Measurements from ENCODE around the gene SLC45A1.

Gene SLC45A1

DNA sequence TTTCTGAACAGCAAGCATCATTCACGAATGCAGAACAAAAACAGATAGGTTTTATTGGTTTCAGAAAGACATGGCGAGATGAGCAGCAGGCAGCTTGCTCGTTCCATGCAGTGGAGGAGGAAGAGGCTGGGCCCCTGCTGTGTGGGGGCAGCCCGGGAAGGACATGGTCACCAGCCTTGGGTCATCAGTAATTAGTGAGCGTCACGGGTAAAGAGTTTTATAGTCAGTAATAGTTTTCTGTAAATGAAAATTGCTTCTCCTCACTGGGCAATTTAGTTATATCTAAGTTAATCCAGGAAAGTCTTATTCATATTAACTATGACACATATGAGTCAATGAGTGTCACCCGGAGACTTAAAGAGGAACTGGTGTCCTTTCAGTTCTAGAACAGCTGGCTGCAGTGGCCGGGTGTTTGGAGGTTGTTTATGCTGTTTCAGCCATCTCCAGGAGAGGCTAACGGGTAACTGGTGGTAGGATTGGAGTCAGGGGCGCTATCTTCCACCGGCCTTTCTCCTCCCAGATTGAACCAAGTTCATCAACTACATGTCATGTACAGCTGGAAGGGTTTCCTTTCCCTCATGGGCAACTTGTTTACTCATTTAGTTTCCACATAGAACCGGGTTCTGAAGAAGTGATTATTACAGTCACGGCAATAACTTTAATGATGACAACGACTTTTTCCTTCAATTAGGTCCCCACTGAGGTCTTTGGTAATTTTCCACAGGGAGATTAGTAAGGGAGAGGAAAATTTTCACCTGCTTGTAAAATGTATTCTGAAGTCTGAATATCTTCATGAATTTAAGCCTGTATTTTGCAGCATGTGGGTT lies 34.6 kb upstream of the SLC45A1 start:
- TF ChIP-seq CTCF (conservative IDR thresholded peaks at IDR 0.05) = no peak
- no peak for TF ChIP-seq ZFX (IDR thresholded peaks at IDR 0.05)
- H3K27ac ChIP-seq = no peak overlapping the region

- TF ChIP-seq ZFX (IDR thresholded peaks at IDR 0.05) (no peak), CTCF (conservative IDR thresholded peaks at IDR 0.05) (no peak)
- no peak overlapping the region for H3K27ac ChIP-seq
Measured at GRCh38 chr1:8284127-8284526, 33.8 kb upstream of the SLC45A1 start.

- TF ChIP-seq CTCF (conservative IDR thresholded peaks at IDR 0.05) (no peak), ZFX (IDR thresholded peaks at IDR 0.05) (no peak)
- H3K27ac ChIP-seq = no peak overlapping the region
Measured at GRCh38 chr1:8285103-8285502, 32.8 kb upstream of the SLC45A1 start.

- H3K27ac ChIP-seq = no peak overlapping the region
- TF ChIP-seq CTCF (conservative IDR thresholded peaks at IDR 0.05) (no peak), ZFX (IDR thresholded peaks at IDR 0.05) (no peak)
Measured at GRCh38 chr1:8285965-8286364, 31.9 kb upstream of the SLC45A1 start.

- TF ChIP-seq ZFX (IDR thresholded peaks at IDR 0.05) (no peak), CTCF (conservative IDR thresholded peaks at IDR 0.05) (no peak)
- H3K27ac ChIP-seq = no peak overlapping the region
Measured at GRCh38 chr1:8293118-8293517, 24.8 kb upstream of the SLC45A1 start.

DNA sequence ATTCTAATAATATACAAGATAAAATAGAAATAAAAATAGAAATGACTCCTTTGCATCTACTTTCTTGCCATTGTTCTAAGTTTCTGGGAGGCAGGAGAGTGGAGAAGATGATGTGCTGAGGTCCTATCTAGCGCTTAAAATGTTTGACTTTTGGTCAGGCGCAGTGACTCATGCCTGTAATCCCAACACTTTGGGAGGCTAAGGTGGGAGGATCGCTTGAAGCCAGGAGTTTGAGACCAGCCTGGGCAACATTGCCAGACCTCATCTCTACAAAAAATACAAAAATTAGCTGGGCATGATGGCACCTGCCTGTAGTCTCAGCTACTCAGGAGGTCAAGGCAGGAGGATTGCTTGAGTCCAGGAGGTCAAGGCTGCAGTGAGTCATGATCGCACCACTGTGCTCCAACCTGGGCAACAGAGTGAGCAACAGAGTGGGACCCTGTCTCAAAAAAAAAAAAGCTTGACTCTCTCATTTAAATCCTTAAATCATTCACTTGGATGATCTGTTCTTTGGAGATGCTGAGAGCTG lies 24.2 kb upstream of the SLC45A1 start:
- TF ChIP-seq ZFX (IDR thresholded peaks at IDR 0.05) (no peak), CTCF (conservative IDR thresholded peaks at IDR 0.05) (no peak)
- H3K27ac ChIP-seq = no peak overlapping the region

DNA sequence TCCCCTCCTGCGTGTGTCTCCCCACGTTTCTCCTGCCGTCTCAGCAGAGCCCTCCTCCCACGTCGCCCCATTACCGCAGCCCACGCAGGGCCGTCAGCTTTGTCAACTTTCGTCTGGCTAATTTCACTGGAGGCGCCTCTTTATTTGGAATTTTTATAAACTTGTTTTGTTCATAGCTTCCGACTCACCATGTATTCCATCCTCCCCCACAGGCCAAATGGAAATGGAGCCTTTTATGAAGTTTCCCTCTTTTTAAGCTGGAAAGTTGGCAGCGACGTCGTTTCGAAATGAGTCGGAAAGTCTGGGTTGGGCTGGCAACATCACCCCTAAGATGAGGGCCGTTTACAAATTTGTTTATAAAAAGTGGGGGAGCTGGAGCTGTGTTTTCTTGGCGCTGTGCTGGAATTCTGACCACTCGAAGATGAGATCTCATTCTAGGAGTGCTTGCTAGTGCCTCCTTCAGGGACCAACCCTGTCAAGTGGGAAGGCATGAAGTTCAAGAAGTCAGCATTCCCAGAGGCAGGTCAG lies 23.7 kb upstream of the SLC45A1 start:
- TF ChIP-seq CTCF (conservative IDR thresholded peaks at IDR 0.05) (no peak), ZFX (IDR thresholded peaks at IDR 0.05) (no peak)
- H3K27ac ChIP-seq = no peak overlapping the region
